HepG2 (cell line): ENCODE data around the gene HES1. TPM values are rescaled to one million over a fixed set of nuclear protein-coding genes. Genes with fewer than 3 reads are reported as not detected.

Experiments
- ATAC-seq: fragments of 200-7000 bp; cut with Tn5 transposase; 3 replicates; pipeline ENCODE4 v1.9.1; 2020; ENCODE audit warnings: mild to moderate bottlenecking, moderate library complexity
- BruUV-seq: library from RNA; stranded (reverse); fragments of 400-500 nt; replicated peaks from 2 replicates; lab custom pipeline; 2021; lab: Mats Ljungman, UMichigan
- CTCF ChIA-PET: fragments of 300-600 bp; formaldehyde crosslinking; extraction: SDS; loops from one replicate; lab custom pipeline; 2021; ENCODE audit warnings: low total read pairs, inconsistent platforms, low intra/inter-chr PET ratio; lab: Yijun Ruan, JAX
- POLR2A ChIA-PET: fragments of 350-600 bp; sonication (Branson Sonifier 250); formaldehyde crosslinking; loops from one replicate; lab custom pipeline; 2020; ENCODE audit warnings: antibody characterized with exemption, inconsistent platforms; lab: Yijun Ruan, JAX
- DNase-seq: peaks from one replicate; pipeline ENCODE4 v3.0.0-alpha.2; 2015; ENCODE audit warnings: low spot score
- FAIRE-seq: peaks from 3 replicates; lab custom pipeline; 2011; peaks lifted over from hg19 to GRCh38; lab: Jason Lieb, UNC
- H2AFZ ChIP-seq: one replicate; pipeline ENCODE4 v1.6.1; 2011; ENCODE audit warnings: low read length, inconsistent platforms
- H3K27ac ChIP-seq: fragments of 300-600 bp; 3 replicates; pipeline ENCODE4 v1.8.0; 2011; ENCODE audit warnings: mixed run types, mild to moderate bottlenecking, mixed read lengths, low read length, inconsistent platforms; ENCODE audit not compliant: insufficient read depth; ENCODE audit errors: extremely low read length
- H3K27me3 ChIP-seq, 2 experiments: fragments of 200-600 bp in 1 of 2; 2 replicates in 1 of 2; 3 replicates in 1 of 2; pipeline versions ENCODE4 v1.6.0 to v1.8.0; 2011; ENCODE audit warnings: low read length in 2 of 2, mild to moderate bottlenecking in 2 of 2, moderate library complexity in 2 of 2, inconsistent platforms in 1 of 2; ENCODE audit not compliant: insufficient read depth in 2 of 2, control insufficient read depth in 1 of 2
- H3K36me3 ChIP-seq, 2 experiments: fragments of 200-600 bp in 1 of 2; replicated peaks in 1 of 2; 2 replicates in 1 of 2; 3 replicates in 1 of 2; pipeline versions ENCODE4 v1.5.1 to v1.8.0; 2011; ENCODE audit warnings: low read length in 2 of 2, inconsistent platforms in 1 of 2; ENCODE audit not compliant: insufficient read depth in 2 of 2, control insufficient read depth in 1 of 2
- H3K4me1 ChIP-seq: 2 replicates; pipeline ENCODE4 v1.5.1; 2012; ENCODE audit warnings: low read length, inconsistent platforms; ENCODE audit not compliant: insufficient read depth
- H3K4me2 ChIP-seq: 2 replicates; pipeline ENCODE4 v1.6.0; 2011; ENCODE audit warnings: low read depth, low read length, inconsistent platforms
- H3K4me3 ChIP-seq, 3 experiments: fragments of 200-600 bp in 1 of 3; sonication (generic), shearing (Covaris generic) in 1 of 3; replicated peaks in 1 of 3; 2 replicates each; pipeline ENCODE4 v1.5.1; 2011 to 2016; ENCODE audit warnings: low read length in 3 of 3, inconsistent platforms in 2 of 3, low read depth in 2 of 3, mild to moderate bottlenecking in 2 of 3, control low read depth in 1 of 3, mixed read lengths in 1 of 3; ENCODE audit not compliant: insufficient read depth in 1 of 3
- H3K79me2 ChIP-seq: one replicate; pipeline ENCODE4 v1.6.1; 2011; ENCODE audit warnings: low read length, inconsistent platforms; ENCODE audit not compliant: insufficient read depth
- H3K9ac ChIP-seq: 2 replicates; pipeline ENCODE4 v1.6.0; 2011; ENCODE audit warnings: mild to moderate bottlenecking, low read depth, low read length, inconsistent platforms; ENCODE audit not compliant: insufficient read depth
- H3K9me3 ChIP-seq: 2 replicates; pipeline ENCODE4 v1.5.1; 2012; ENCODE audit warnings: mild to moderate bottlenecking, low read length
- H4K20me1 ChIP-seq: 2 replicates; pipeline ENCODE4 v1.6.0; 2011; ENCODE audit warnings: inconsistent platforms, mild to moderate bottlenecking, low read length, moderate library complexity; ENCODE audit not compliant: insufficient read depth
- AGO1 ChIP-seq: fragments of 200-400 bp; formaldehyde crosslinking; IDR thresholded peaks from 2 replicates; pipeline ENCODE4 v1.6.1; 2017; ENCODE audit warnings: mild to moderate bottlenecking, low read depth, low read length, moderate library complexity; ENCODE audit not compliant: poor library complexity, severe bottlenecking
- FOXK1 ChIP-seq: sonication (generic); formaldehyde crosslinking; IDR thresholded peaks from 2 replicates; pipeline ENCODE4 v1.4.0; 2020; ENCODE audit warnings: low read depth, missing genetic modification reagents, borderline replicate concordance
- MED8 ChIP-seq: sonication (generic); formaldehyde crosslinking; IDR thresholded peaks from 2 replicates; pipeline ENCODE4 v1.8.1; 2023; ENCODE audit warnings: mild to moderate bottlenecking, missing genetic modification reagents; ENCODE audit not compliant: insufficient replicate concordance
- SMAD1 ChIP-seq: sonication (generic); formaldehyde crosslinking; IDR thresholded peaks from 2 replicates; pipeline ENCODE4 v1.4.0; 2020; ENCODE audit warnings: missing genetic modification reagents, low read depth, mild to moderate bottlenecking, borderline replicate concordance
- ZNF629 ChIP-seq: sonication (generic); formaldehyde crosslinking; conservative IDR thresholded peaks from 2 replicates; pipeline ENCODE4 v1.5.0; 2020; ENCODE audit warnings: missing genetic modification reagents
- ZNF773 ChIP-seq: sonication (generic); formaldehyde crosslinking; IDR thresholded peaks from 2 replicates; pipeline ENCODE4 v1.4.0; 2020; ENCODE audit warnings: missing genetic modification reagents, borderline replicate concordance
- ZNF879 ChIP-seq: sonication (generic); formaldehyde crosslinking; IDR thresholded peaks from 2 replicates; pipeline ENCODE4 v1.8.1; 2023; ENCODE audit warnings: missing genetic modification reagents
- WGBS: methylation state at CpG from one replicate; pipeline ENCODE4 v1.1.6; 2017; ENCODE audit warnings: low lambda C conversion rate; 5-methylcytosine and 5-hydroxymethylcytosine counted together
- in situ Hi-C: cut with HindIII; loops from 2 replicates; pipeline ENCODE4 v1.10.0; 2017; ENCODE audit warnings: low pct_unique_long_range_greater_than_20kb; ENCODE audit not compliant: extremely low pct_ligation_motif_present
- intact Hi-C: fragments of 100-400 bp; cut with micrococcal nuclease; formaldehyde crosslinking; loops from one replicate; pipeline ENCODE4 v1.10.0; 2022; ENCODE audit not compliant: unreplicated experiment
- polyA plus RNA-seq, 8 experiments: library from polyadenylated mRNA; depleted of rRNA in 3 of 8; stranded (reverse) in 7 of 8; unstranded in 1 of 8; fragments of >200 nt; fragmentation: Illumina TruSeq in 4 of 8; extraction: Trizol in 4 of 8; gene quantifications; 2 replicates each; pipeline versions ENCODE4 v1.2.1 to v1.2.3, GENCODE V29; 2011 to 2016; ENCODE audit warnings: low read depth in 4 of 8, missing spikeins in 1 of 8, mixed read lengths in 1 of 8; ENCODE audit not compliant: insufficient read depth in 1 of 8
- total RNA-seq, 5 experiments: library from RNA; depleted of rRNA; stranded (reverse); fragments of >200 nt; fragmentation: Illumina TruSeq; extraction: Trizol; gene quantifications; 2 replicates each; pipeline ENCODE4 v1.2.3, GENCODE V29; 2016; ENCODE audit warnings: low read depth in 1 of 5
- TF ChIP-seq, protein P1 (sequence below): sonication (generic); formaldehyde crosslinking; IDR thresholded peaks from 2 replicates; pipeline ENCODE4 v1.5.0; 2020; ENCODE audit warnings: missing genetic modification reagents
- TF ChIP-seq, protein P2 (sequence below), 2 experiments: IDR thresholded peaks; 2 replicates each; pipeline ENCODE4 v1.6.1; 2011 to 2012; ENCODE audit warnings: low read length in 2 of 2, borderline replicate concordance in 1 of 2, low read depth in 1 of 2, mild to moderate bottlenecking in 1 of 2, moderate library complexity in 1 of 2
- TF ChIP-seq, protein P3 (sequence below): sonication (generic); formaldehyde crosslinking; IDR thresholded peaks from 2 replicates; pipeline ENCODE4 v1.4.0; 2020; ENCODE audit warnings: missing genetic modification reagents

HES1 gene
- total and polyA plus RNA-seq, 2 of the 13 experiments (the other 11 are each of a cell fraction or from before 2014, with no cell fraction given): 15.4 to 19.8 TPM

DNA sequence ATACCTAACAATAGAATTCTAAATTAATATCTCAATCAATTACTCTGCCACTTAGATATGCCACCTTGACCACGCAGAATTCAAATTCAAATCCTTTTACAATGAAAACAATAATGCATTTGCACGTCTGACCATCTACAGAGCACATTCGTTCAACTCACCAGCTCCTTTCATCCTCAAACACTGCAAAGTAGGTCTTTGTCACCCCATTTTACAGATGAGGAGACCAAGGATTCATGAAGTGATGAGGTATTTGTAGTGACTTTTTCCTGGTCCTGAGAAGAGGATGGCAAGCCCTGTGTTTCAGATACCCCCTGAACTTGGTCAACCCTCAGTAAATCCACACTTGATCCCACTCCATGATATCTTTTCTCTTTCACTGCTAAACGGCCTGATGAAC lies 42.2 kb downstream of the HES1 start:
- intact Hi-C loops: no loop called here

DNA sequence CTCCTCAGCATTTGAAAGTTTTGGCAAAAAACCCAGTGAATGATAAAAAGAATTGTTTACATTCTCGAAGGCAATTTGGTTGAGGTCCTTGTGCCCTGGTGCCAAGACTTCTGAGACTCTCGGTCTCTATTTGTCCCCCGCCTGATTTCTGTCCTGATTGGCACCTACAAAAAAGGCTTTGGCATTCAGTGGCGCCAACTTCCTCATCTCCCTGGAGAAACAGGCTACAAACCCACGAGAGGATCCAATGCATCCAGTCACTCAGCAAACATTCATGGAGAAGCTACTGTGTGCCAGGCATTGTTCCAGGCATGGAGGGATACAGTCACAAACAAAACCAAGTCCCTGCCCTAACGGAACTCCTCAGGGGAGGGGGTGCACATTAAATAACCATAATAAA lies 42.7 kb downstream of the HES1 start:
- in situ Hi-C loops: no loop called here
- intact Hi-C loops: no loop called here
- CTCF ChIA-PET: no interaction called here
- TF ChIP-seq, protein P1, sequence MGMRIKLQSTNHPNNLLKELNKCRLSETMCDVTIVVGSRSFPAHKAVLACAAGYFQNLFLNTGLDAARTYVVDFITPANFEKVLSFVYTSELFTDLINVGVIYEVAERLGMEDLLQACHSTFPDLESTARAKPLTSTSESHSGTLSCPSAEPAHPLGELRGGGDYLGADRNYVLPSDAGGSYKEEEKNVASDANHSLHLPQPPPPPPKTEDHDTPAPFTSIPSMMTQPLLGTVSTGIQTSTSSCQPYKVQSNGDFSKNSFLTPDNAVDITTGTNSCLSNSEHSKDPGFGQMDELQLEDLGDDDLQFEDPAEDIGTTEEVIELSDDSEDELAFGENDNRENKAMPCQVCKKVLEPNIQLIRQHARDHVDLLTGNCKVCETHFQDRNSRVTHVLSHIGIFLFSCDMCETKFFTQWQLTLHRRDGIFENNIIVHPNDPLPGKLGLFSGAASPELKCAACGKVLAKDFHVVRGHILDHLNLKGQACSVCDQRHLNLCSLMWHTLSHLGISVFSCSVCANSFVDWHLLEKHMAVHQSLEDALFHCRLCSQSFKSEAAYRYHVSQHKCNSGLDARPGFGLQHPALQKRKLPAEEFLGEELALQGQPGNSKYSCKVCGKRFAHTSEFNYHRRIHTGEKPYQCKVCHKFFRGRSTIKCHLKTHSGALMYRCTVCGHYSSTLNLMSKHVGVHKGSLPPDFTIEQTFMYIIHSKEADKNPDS (CRISPR knock-in tag): no peak
- TF ChIP-seq, protein P2, sequence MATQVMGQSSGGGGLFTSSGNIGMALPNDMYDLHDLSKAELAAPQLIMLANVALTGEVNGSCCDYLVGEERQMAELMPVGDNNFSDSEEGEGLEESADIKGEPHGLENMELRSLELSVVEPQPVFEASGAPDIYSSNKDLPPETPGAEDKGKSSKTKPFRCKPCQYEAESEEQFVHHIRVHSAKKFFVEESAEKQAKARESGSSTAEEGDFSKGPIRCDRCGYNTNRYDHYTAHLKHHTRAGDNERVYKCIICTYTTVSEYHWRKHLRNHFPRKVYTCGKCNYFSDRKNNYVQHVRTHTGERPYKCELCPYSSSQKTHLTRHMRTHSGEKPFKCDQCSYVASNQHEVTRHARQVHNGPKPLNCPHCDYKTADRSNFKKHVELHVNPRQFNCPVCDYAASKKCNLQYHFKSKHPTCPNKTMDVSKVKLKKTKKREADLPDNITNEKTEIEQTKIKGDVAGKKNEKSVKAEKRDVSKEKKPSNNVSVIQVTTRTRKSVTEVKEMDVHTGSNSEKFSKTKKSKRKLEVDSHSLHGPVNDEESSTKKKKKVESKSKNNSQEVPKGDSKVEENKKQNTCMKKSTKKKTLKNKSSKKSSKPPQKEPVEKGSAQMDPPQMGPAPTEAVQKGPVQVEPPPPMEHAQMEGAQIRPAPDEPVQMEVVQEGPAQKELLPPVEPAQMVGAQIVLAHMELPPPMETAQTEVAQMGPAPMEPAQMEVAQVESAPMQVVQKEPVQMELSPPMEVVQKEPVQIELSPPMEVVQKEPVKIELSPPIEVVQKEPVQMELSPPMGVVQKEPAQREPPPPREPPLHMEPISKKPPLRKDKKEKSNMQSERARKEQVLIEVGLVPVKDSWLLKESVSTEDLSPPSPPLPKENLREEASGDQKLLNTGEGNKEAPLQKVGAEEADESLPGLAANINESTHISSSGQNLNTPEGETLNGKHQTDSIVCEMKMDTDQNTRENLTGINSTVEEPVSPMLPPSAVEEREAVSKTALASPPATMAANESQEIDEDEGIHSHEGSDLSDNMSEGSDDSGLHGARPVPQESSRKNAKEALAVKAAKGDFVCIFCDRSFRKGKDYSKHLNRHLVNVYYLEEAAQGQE (IDR thresholded peaks at IDR 0.05; ENCODE audit: borderline replicate concordance in 1 of 2, low read depth in 1 of 2, low read length in 2 of 2): no peak
- TF ChIP-seq, protein P3, sequence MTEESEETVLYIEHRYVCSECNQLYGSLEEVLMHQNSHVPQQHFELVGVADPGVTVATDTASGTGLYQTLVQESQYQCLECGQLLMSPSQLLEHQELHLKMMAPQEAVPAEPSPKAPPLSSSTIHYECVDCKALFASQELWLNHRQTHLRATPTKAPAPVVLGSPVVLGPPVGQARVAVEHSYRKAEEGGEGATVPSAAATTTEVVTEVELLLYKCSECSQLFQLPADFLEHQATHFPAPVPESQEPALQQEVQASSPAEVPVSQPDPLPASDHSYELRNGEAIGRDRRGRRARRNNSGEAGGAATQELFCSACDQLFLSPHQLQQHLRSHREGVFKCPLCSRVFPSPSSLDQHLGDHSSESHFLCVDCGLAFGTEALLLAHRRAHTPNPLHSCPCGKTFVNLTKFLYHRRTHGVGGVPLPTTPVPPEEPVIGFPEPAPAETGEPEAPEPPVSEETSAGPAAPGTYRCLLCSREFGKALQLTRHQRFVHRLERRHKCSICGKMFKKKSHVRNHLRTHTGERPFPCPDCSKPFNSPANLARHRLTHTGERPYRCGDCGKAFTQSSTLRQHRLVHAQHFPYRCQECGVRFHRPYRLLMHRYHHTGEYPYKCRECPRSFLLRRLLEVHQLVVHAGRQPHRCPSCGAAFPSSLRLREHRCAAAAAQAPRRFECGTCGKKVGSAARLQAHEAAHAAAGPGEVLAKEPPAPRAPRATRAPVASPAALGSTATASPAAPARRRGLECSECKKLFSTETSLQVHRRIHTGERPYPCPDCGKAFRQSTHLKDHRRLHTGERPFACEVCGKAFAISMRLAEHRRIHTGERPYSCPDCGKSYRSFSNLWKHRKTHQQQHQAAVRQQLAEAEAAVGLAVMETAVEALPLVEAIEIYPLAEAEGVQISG (CRISPR knock-in tag): no peak
- TF ChIP-seq ZNF879 (CRISPR knock-in tag) (no peak), FOXK1 (CRISPR knock-in tag) (no peak), MED8 (CRISPR knock-in tag) (no peak), SMAD1 (no peak), AGO1 (no peak)

More for the DNA sequence above, 42.2 kb downstream of the HES1 start:
- CTCF ChIA-PET: no interaction called here
- TF ChIP-seq ZNF629 (CRISPR knock-in tag) (0 out of 2 replicates have a peak, but pooled peaks have one; percentile 24), ZNF773 (CRISPR knock-in tag) (no peak)
- no peak overlapping the region for H2AFZ ChIP-seq
- H3K27ac ChIP-seq: no peak overlapping the region
- in situ Hi-C loops: no loop called here
- no TSS peak for BruUV-seq
- peaks cover 1 to 22% of the 10 kb centered on the region in 2 experiments; a peak in 2 of 5 replicates for H3K27me3 ChIP-seq
- no peaks in the 10 kb centered on the region for H3K36me3 ChIP-seq
- no peak for DNase-seq
- H3K9ac ChIP-seq: no peak overlapping the region
- H3K9me3 ChIP-seq: no peaks in the 10 kb centered on the region
- H3K4me2 ChIP-seq: no peak overlapping the region
- H3K79me2 ChIP-seq: no peaks in the 10 kb centered on the region
- POLR2A ChIA-PET: no interaction called here
- H4K20me1 ChIP-seq: no peaks in the 10 kb centered on the region
- 10% methylated on average over 4 of the region's 4 CpGs for WGBS
- ATAC-seq: no peak
- H3K4me3 ChIP-seq: no peak overlapping the region
- no peaks in the 10 kb centered on the region for H3K4me1 ChIP-seq
- no peak for FAIRE-seq

More for the DNA sequence above, 42.7 kb downstream of the HES1 start:
- no peak overlapping the region for H3K27ac ChIP-seq
- H3K4me1 ChIP-seq: no peaks in the 10 kb centered on the region
- FAIRE-seq: no peak
- no peak overlapping the region for H3K4me2 ChIP-seq
- H2AFZ ChIP-seq: no peak overlapping the region
- POLR2A ChIA-PET: no interaction called here
- H3K4me3 ChIP-seq: no peak overlapping the region
- no TSS peak for BruUV-seq
- ATAC-seq: no peak
- H4K20me1 ChIP-seq: no peaks in the 10 kb centered on the region
- no peaks in the 10 kb centered on the region for H3K79me2 ChIP-seq
- H3K9ac ChIP-seq: no peak overlapping the region
- no peaks in the 10 kb centered on the region for H3K36me3 ChIP-seq
- no peak for DNase-seq
- 36% methylated on average over 6 of the region's 6 CpGs for WGBS
- H3K9me3 ChIP-seq: no peaks in the 10 kb centered on the region
- H3K27me3 ChIP-seq: peaks cover 1 to 24% of the 10 kb centered on the region in 2 experiments; a peak in 2 of 5 replicates
